ENCODE data around the gene MICAL2.

DNA sequence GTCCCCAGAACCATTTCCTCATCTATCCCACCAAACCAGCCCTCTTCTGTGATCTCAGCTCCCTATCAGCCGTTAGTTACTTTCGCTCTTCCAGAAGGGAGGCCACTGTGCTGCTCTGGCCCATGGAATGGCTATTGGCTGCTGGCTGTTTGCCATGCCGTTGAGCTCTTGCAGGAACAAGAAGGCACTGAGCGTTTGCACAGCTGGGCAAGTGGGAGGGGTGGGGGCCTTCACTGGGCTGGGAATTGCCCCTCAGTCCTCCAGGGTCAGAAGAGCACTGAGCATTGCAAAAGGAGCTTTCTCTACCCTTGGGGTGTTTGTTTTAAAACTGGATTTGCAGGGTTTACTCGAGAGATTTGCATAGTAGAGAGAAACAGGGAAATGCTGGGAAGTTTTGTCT is 137.9 kb downstream of the MICAL2 start:
- no peak for TF ChIP-seq POLR2A (IDR thresholded peaks at IDR 0.05)
- TF ChIP-seq, protein P1, sequence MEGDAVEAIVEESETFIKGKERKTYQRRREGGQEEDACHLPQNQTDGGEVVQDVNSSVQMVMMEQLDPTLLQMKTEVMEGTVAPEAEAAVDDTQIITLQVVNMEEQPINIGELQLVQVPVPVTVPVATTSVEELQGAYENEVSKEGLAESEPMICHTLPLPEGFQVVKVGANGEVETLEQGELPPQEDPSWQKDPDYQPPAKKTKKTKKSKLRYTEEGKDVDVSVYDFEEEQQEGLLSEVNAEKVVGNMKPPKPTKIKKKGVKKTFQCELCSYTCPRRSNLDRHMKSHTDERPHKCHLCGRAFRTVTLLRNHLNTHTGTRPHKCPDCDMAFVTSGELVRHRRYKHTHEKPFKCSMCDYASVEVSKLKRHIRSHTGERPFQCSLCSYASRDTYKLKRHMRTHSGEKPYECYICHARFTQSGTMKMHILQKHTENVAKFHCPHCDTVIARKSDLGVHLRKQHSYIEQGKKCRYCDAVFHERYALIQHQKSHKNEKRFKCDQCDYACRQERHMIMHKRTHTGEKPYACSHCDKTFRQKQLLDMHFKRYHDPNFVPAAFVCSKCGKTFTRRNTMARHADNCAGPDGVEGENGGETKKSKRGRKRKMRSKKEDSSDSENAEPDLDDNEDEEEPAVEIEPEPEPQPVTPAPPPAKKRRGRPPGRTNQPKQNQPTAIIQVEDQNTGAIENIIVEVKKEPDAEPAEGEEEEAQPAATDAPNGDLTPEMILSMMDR (IDR thresholded peaks at IDR 0.05) = no peak
- TF ChIP-seq POLR2AphosphoS5 (IDR thresholded peaks at IDR 0.05) = no peak
- TF ChIP-seq EP300 (IDR thresholded peaks at IDR 0.05) = no peak
